LNCaP clone FGC (cell line): ENCODE data around the gene OLIG2.

Experiments used
- DNase-seq: peaks from one replicate; pipeline ENCODE4 v3.0.0-alpha.2; 2011; ENCODE audit warnings: low read depth
- H3K4me3 ChIP-seq: 2 replicates; pipeline ENCODE4 v1.5.1; 2011; ENCODE audit warnings: mild to moderate bottlenecking, low read depth, low read length, control low read depth
- TF ChIP-seq, protein P1 (sequence below): IDR thresholded peaks from 2 replicates; pipeline ENCODE4 v1.5.1; 2012; ENCODE audit warnings: mild to moderate bottlenecking; ENCODE audit not compliant: control insufficient read depth, insufficient read depth; ENCODE audit errors: extremely low read depth

OLIG2 gene

DNA sequence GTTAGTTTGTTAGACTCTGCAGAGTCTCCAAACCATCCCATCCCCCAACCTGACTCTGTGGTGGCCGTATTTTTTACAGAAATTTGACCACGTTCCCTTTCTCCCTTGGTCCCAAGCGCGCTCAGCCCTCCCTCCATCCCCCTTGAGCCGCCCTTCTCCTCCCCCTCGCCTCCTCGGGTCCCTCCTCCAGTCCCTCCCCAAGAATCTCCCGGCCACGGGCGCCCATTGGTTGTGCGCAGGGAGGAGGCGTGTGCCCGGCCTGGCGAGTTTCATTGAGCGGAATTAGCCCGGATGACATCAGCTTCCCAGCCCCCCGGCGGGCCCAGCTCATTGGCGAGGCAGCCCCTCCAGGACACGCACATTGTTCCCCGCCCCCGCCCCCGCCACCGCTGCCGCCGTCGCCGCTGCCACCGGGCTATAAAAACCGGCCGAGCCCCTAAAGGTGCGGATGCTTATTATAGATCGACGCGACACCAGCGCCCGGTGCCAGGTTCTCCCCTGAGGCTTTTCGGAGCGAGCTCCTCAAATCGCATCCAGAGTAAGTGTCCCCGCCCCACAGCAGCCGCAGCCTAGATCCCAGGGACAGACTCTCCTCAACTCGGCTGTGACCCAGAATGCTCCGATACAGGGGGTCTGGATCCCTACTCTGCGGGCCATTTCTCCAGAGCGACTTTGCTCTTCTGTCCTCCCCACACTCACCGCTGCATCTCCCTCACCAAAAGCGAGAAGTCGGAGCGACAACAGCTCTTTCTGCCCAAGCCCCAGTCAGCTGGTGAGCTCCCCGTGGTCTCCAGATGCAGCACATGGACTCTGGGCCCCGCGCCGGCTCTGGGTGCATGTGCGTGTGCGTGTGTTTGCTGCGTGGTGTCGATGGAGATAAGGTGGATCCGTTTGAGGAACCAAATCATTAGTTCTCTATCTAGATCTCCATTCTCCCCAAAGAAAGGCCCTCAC is at the start of gene OLIG2:
OLIG2 (plus strand) TSS at position 447 of the 954 bp plus-strand sequence. CDS start 928 bp downstream, outside the sequence.
- TF ChIP-seq, protein P1, sequence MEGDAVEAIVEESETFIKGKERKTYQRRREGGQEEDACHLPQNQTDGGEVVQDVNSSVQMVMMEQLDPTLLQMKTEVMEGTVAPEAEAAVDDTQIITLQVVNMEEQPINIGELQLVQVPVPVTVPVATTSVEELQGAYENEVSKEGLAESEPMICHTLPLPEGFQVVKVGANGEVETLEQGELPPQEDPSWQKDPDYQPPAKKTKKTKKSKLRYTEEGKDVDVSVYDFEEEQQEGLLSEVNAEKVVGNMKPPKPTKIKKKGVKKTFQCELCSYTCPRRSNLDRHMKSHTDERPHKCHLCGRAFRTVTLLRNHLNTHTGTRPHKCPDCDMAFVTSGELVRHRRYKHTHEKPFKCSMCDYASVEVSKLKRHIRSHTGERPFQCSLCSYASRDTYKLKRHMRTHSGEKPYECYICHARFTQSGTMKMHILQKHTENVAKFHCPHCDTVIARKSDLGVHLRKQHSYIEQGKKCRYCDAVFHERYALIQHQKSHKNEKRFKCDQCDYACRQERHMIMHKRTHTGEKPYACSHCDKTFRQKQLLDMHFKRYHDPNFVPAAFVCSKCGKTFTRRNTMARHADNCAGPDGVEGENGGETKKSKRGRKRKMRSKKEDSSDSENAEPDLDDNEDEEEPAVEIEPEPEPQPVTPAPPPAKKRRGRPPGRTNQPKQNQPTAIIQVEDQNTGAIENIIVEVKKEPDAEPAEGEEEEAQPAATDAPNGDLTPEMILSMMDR, result no peak
- DNase-seq, result no peak
- H3K4me3 ChIP-seq, result no peak within 1 kb of the TSS

DNA sequence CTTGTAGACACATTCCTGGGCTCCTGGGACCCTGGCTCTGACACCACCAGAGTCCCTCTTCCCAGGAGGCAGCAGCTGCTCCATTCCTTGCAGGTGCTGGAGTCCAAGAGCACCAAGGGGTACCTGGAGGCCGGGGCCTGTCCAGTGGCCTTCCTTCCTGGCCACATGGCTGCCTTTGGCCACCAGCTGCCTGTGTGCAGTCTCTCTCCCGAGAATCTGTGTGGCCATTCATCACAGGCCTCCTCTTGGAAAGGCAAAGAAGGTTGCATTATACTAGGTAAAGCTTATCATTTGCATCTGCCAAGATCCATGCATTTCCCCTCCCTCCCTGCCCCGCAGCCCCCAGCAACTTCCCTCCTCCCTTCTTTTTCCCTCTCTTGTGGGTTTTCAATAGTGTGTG is 48.9 kb upstream of the OLIG2 start:
- TF ChIP-seq, protein P1, result no peak
- no peak overlapping the region for H3K4me3 ChIP-seq
- no peak for DNase-seq

DNA sequence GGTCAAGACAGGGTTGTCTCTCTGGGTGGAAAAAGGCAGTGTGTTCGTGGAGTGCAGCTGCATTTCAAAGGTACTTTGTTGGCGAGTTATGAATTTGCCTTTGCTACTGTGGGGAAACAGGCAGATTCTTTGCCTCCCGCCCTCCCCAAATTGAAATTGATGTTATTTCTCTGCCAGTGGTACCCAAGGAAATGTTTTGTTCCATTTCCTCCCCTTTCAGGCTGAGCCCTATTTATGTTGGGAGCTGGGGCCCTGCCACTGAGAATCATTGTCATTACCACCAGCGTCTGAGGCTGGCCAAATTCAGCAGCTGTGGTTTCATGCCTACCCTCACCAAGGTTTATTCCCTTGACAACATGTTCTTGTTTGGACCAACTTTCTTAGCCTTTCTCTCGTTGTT is 48.5 kb upstream of the OLIG2 start:
- TF ChIP-seq, protein P1, result no peak
- no peak overlapping the region for H3K4me3 ChIP-seq
- no peak for DNase-seq

DNA sequence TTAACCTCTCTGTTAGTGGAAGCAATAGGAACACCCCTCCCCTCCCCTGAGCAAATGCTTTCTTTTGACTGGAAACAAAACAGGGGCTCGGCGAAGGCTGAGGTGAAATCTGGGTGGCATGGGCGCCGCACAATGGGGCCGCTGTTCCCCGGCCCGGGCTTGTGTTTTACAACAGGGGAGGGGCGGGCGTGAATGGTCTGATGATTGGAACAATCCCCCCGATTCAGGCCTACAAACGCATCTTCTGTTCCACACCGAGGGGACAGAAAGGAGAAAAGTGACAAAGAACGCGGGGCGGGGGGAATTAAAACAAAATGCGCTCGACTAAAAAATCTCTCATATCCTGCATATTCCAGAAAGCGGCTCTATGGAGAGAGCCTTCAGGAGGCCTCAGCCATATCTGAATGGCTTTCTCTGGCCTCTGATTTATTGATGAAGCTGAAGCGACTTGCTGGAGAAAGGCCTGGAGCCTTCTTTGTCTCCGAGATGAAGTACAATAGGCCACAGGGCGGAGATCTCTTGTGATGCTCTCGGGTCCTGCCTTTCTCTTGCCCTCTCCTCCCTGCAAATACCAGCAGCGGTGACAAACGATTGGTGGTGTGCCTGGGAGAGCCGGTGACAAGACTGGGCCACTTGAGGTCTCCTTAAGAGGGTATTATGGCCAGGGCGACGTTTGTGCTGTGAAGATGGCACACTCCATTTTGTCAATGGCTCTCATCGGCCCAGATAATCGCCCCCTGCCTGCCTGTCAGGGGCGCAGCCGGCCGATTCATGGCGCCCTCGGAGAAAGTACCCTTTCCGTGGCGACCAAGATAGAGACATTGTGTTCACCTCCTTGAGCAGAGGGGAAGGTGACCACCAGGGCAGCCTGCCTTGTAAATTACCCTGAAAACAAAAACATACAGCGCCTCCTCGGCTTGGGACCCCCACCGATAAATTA is 47.1 kb upstream of the OLIG2 start:
- TF ChIP-seq, protein P1, result no peak
- no peak overlapping the region for H3K4me3 ChIP-seq
- DNase-seq, result no peak

GRCh38 chr21:32979598-32980268 is 46.0 kb upstream of the OLIG2 start:
- TF ChIP-seq, protein P1, result no peak
- no peak overlapping the region for H3K4me3 ChIP-seq
- DNase-seq, result no peak

DNA sequence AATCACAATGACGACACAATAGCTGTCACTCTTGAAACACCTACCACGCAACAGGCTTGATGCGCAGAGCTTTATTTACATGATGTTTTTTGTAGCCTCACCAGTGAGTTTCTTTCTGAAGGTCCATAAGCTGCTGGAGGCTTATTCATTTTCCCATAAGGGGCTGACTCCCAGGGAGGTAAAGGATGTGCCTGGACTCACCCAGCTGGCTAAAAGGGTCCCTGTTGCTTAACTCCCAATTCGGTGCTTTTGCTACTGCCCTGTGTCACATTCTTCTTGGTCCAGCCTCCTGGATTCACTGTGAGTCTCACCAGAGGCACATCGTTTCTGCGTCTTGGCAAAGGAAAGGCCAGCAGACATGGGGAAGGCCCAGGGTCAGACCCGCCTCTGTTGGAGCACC is 44.6 kb upstream of the OLIG2 start:
- TF ChIP-seq, protein P1, result no peak
- no peak for DNase-seq
- H3K4me3 ChIP-seq, result no peak overlapping the region
